Common myeloid progenitor, CD34-positive (primary cell): Measurements from ENCODE around the gene DHDH.

Experiments
- CTCF ChIA-PET: fragments of 350-600 bp; sonication (Branson Sonifier 250); formaldehyde crosslinking; loops from one replicate; lab custom pipeline; 2021; ENCODE audit warnings: antibody characterized with exemption; lab: Charles Lee
- POLR2A ChIA-PET: fragments of 350-600 bp; sonication (Branson Sonifier 250); formaldehyde crosslinking; loops from one replicate; lab custom pipeline; 2021; ENCODE audit warnings: antibody characterized with exemption; lab: Charles Lee
- DNase-seq, 3 donors: peaks; one replicate each; pipeline versions ENCODE4 v3.0.0 to v3.0.0-alpha.2; 2013
- H3K27ac ChIP-seq, 2 experiments: 1 replicate in 1 of 2; 2 replicates in 1 of 2; pipeline ENCODE4 v1.7.0; 2013; ENCODE audit warnings: inconsistent platforms in 2 of 2, low read length in 2 of 2, mild to moderate bottlenecking in 2 of 2, low read depth in 1 of 2, moderate library complexity in 1 of 2; ENCODE audit not compliant: severe bottlenecking in 2 of 2, insufficient read depth in 1 of 2, poor library complexity in 1 of 2
- H3K27me3 ChIP-seq, 5 experiments: replicated peaks in 2 of 5; 1 replicate in 3 of 5; 2 replicates in 2 of 5; pipeline versions ENCODE4 v1.6.1 to v1.7.0; 2013; ENCODE audit warnings: low read length in 4 of 5, mild to moderate bottlenecking in 2 of 5, moderate library complexity in 2 of 5, inconsistent platforms in 1 of 5; ENCODE audit not compliant: insufficient read depth in 5 of 5, control insufficient read depth in 4 of 5
- H3K36me3 ChIP-seq, 4 experiments: 1 replicate in 2 of 4; 2 replicates in 2 of 4; pipeline versions ENCODE4 v1.6.1 to v1.7.0; 2013; ENCODE audit warnings: low read length in 3 of 4, control low read depth in 1 of 4, mild to moderate bottlenecking in 1 of 4; ENCODE audit not compliant: control insufficient read depth in 4 of 4, insufficient read depth in 4 of 4
- H3K4me1 ChIP-seq, 4 experiments: 1 replicate in 3 of 4; 2 replicates in 1 of 4; pipeline versions ENCODE4 v1.6.1 to v1.7.1; 2013; ENCODE audit warnings: low read length in 3 of 4, mild to moderate bottlenecking in 3 of 4, control low read depth in 1 of 4, inconsistent platforms in 1 of 4, moderate library complexity in 1 of 4; ENCODE audit not compliant: control insufficient read depth in 4 of 4, insufficient read depth in 4 of 4; ENCODE audit errors: control extremely low read depth in 1 of 4
- H3K4me3 ChIP-seq, 7 experiments: 1 replicate in 4 of 7; 2 replicates in 3 of 7; pipeline versions ENCODE4 v1.5.1 to v1.7.0; 2013; ENCODE audit warnings: mild to moderate bottlenecking in 7 of 7, low read length in 6 of 7, moderate library complexity in 6 of 7, inconsistent platforms in 2 of 7, low read depth in 2 of 7, control low read depth in 1 of 7; ENCODE audit not compliant: insufficient read depth in 4 of 7, control insufficient read depth in 1 of 7; ENCODE audit errors: extremely low read depth in 1 of 7
- H3K9me3 ChIP-seq, 5 experiments: 1 replicate in 4 of 5; 2 replicates in 1 of 5; pipeline versions ENCODE4 v1.6.1 to v1.7.1; 2013; ENCODE audit warnings: low read length in 4 of 5, mild to moderate bottlenecking in 2 of 5, inconsistent platforms in 1 of 5, low read depth in 1 of 5, moderate library complexity in 1 of 5; ENCODE audit not compliant: control insufficient read depth in 4 of 5, insufficient read depth in 2 of 5; ENCODE audit errors: control extremely low read depth in 1 of 5
- WGBS: methylation state at CpG from one replicate; pipeline ENCODE4 v1.1.5; 2013; ENCODE audit not compliant: insufficient coverage; 5-methylcytosine and 5-hydroxymethylcytosine counted together

DHDH gene

GRCh38 chr19:48954595-48955307, 21.3 kb downstream of the DHDH start, which contains the start of gene BAX:
Gene BAX, plus strand, starts transcription at chr19:48954875. Its CDS starts 54 bp downstream, at chr19:48954929.
- ChIA-PET POLR2A (interaction anchor here (0.6 to 1.9 kb wide), 4 partner anchors 9 to 83 kb away, joined by 3 to 8 read pairs (median 4); partner anchors contain the start of gene PPP1R15A), CTCF (interaction anchor here (0.6 to 1.8 kb wide), 7 partner anchors 10 to 167 kb away, joined by 3 to 6 read pairs (median 4); partner anchors contain the start of gene FTL)
- Histone ChIP-seq H3K4me1 (peaks cover 0 to 19% (median 18%) of the 10 kb centered on the region in 4 experiments), H3K9me3 (no peaks in the 10 kb centered on the region), H3K36me3 (peaks cover 2 to 11% (median 6%) of the 10 kb centered on the region in 4 experiments), H3K27ac (peak within 1 kb of the TSS; percentile 72 to 83), H3K27me3 (no peaks in the 10 kb centered on the region), H3K4me3 (peak within 1 kb of the TSS; percentile 75 to 95 (median 91))
- 0% methylated on average over 55 of the region's 71 CpGs for WGBS
- peak; percentile 84 to 89 (median 86) for DNase-seq

DNA sequence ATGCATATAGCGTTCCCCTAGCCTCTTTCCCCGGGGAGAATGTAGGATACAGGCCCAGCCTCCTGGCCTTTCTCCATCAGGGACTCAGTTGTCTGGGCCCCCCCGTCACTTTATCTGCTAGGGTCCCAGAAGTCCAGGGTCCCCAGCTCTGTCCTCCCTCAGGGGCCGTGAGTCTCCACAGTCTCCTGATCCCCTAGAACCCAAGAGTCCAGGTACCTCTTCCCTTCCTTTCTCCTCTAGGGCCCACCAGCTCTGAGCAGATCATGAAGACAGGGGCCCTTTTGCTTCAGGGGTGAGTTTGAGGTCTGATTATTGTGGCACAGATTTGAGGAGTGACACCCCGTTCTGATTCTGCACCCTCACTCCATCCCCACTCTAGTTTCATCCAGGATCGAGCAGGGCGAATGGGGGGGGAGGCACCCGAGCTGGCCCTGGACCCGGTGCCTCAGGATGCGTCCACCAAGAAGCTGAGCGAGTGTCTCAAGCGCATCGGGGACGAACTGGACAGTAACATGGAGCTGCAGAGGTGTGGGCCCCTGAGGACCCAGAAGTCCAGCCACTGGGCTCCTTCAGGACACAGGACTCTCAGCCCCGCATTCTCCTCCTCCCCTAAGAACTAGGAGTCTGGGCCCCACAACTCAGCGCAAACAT, 21.9 kb downstream of the DHDH start:
- Histone ChIP-seq H3K9me3 (no peaks in the 10 kb centered on the region), H3K36me3 (peaks cover 2 to 11% (median 6%) of the 10 kb centered on the region in 4 experiments), H3K27me3 (no peaks in the 10 kb centered on the region), H3K27ac (peak overlapping the region; percentile 72 to 83), H3K4me1 (peaks cover 0 to 21% (median 18%) of the 10 kb centered on the region in 4 experiments), H3K4me3 (peak overlapping the region; percentile 75 to 95 (median 91))
- POLR2A ChIA-PET: interaction anchor here (1.4 to 1.9 kb wide), 2 partner anchors 9 to 15 kb away, joined by 5 to 8 read pairs; no protein-coding TSS in a partner anchor
- CTCF ChIA-PET: interaction anchor here (0.6 to 1.3 kb wide), 3 partner anchors 15 to 82 kb away, joined by 3 to 5 read pairs (median 3); no protein-coding TSS in a partner anchor
- 77% methylated on average over 12 of the region's 16 CpGs for WGBS
- no peak for DNase-seq

DNA sequence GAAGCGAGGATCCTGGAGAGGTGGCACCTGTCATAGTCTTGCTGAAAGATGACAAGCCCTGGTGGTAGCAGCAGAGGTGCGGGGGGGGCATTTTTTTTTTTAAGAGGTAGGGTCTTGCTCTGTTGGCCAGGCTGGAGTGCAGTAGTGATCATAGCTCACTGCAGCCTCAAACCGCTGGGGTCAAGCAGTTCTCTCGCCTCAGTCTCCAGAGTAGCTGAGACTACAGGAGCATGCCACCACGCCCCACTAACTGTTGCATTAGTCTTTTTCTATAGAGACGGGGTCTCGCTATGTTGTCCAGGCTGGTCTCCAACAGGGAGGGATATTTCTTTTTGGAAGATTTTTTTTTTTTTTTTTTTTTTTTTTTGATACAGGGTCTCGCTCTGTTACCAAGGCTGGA, 24.5 kb downstream of the DHDH start:
- no peak for DNase-seq
- Histone ChIP-seq H3K36me3 (peaks cover 2 to 17% (median 7%) of the 10 kb centered on the region in 4 experiments), H3K4me3 (no peak overlapping the region), H3K9me3 (no peaks in the 10 kb centered on the region), H3K4me1 (peaks cover 0 to 38% (median 36%) of the 10 kb centered on the region in 4 experiments), H3K27me3 (no peaks in the 10 kb centered on the region), H3K27ac (no peak overlapping the region)
- ChIA-PET CTCF (interaction anchor here (1.0 to 1.4 kb wide), 2 partner anchors 15 to 84 kb away, joined by 3 to 4 read pairs; no protein-coding TSS in a partner anchor), POLR2A (no interaction called here)
- WGBS: 90% methylated on average over 5 of the region's 8 CpGs

DNA sequence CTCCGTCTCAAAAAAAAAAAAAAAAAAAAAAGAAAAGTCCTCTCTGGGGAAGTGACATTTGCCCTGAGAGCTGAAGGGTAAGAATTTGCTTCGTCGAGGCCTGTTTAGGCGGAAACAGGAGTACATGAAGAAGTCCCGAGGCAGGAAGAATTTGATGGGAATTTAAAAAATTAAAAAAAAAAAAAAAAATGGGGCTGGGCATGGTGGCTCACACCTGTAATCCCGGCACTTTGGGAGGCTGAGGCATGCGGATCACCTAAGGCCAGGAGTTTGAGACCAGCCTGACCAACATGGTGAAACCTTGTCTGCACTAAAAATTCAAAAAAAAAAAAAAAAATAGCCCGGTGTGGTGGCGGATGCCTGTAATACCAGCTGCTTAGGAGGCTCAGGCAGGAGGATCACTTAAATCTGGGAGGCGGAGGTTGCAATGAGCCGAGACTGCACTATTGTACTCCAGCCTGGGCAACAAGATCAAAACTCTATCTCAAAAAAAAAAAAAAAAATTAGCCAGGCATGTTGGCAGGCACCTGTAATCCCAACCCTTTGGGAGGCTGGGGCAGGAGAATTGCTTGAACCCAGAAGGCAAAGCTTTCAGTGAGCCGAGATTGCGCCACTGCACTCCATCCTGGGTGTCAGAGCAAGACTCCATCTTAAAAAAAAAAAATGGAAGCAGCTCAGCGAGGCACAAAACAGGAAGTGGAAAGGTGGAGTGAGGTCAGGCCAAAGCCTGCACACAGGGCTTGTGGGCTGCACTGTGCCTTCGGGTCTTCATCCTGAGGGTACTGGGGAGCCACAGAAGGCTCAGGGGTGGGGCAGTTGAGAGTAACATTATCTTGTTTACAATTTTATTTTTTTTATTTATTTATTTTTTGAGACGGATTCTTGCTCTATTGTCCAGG, 26.1 kb downstream of the DHDH start:
- Histone ChIP-seq H3K4me1 (peaks cover 7 to 49% (median 47%) of the 10 kb centered on the region in 4 experiments), H3K27me3 (no peaks in the 10 kb centered on the region), H3K27ac (no peak overlapping the region), H3K4me3 (no peak overlapping the region), H3K36me3 (peaks cover 2 to 17% (median 7%) of the 10 kb centered on the region in 4 experiments), H3K9me3 (no peaks in the 10 kb centered on the region)
- WGBS: 78% methylated on average over 7 of the region's 16 CpGs
- ChIA-PET CTCF (interaction anchor here (0.7 to 1.4 kb wide), 4 partner anchors 8 to 85 kb away, joined by 3 read pairs; no protein-coding TSS in a partner anchor), POLR2A (no interaction called here)
- DNase-seq: peak in 2 of 3 donors; percentile 41 to 56

GRCh38 chr19:48961051-48961649, 27.7 kb downstream of the DHDH start:
- DNase-seq: no peak
- H3K36me3 ChIP-seq: peaks cover 2 to 19% (median 6%) of the 10 kb centered on the region in 4 experiments
- POLR2A ChIA-PET: no interaction called here
- H3K27ac ChIP-seq: peak overlapping the region in 1 of 2 experiments; percentile 98
- no peaks in the 10 kb centered on the region for H3K27me3 ChIP-seq
- no peak overlapping the region for H3K4me3 ChIP-seq
- no peaks in the 10 kb centered on the region for H3K9me3 ChIP-seq
- CTCF ChIA-PET: interaction anchor here (0.6 kb wide), 1 partner anchor 627 kb away, joined by 3 read pairs; no protein-coding TSS in a partner anchor
- WGBS: 94% methylated on average over 13 of the region's 19 CpGs
- H3K4me1 ChIP-seq: peaks cover 9 to 47% (median 41%) of the 10 kb centered on the region in 4 experiments

- H3K27ac ChIP-seq: peak overlapping the region in 1 of 2 experiments; percentile 98
- H3K36me3 ChIP-seq: peaks cover 4 to 21% (median 10%) of the 10 kb centered on the region in 4 experiments
- peak overlapping the region in 4 of 7 experiments; percentile 42 to 81 (median 51) for H3K4me3 ChIP-seq
- H3K4me1 ChIP-seq: peaks cover 13 to 50% (median 43%) of the 10 kb centered on the region in 4 experiments
- H3K9me3 ChIP-seq: no peaks in the 10 kb centered on the region
- POLR2A ChIA-PET: interaction anchor here (1.1 kb wide), 1 partner anchor 61 kb away, joined by 5 read pairs; the partner anchor contains the start of gene NUCB1
- 83% methylated on average over 10 of the region's 12 CpGs for WGBS
- no peaks in the 10 kb centered on the region for H3K27me3 ChIP-seq
- CTCF ChIA-PET: interaction anchor here (1.2 kb wide), 1 partner anchor 9 kb away, joined by 5 read pairs; no protein-coding TSS in a partner anchor
- no peak for DNase-seq
Measured at GRCh38 chr19:48961673-48962028, 28.2 kb downstream of the DHDH start.
